Measurements from ENCODE around the gene PLEKHA5. TPM values are rescaled to one million over a fixed set of nuclear protein-coding genes. Genes with fewer than 3 reads are reported as not detected.

The PLEKHA5 gene
- total and polyA plus RNA-seq, 2 of the 4 experiments (the other 2 are of a cell fraction), result 5.3 to 12.2 TPM

DNA sequence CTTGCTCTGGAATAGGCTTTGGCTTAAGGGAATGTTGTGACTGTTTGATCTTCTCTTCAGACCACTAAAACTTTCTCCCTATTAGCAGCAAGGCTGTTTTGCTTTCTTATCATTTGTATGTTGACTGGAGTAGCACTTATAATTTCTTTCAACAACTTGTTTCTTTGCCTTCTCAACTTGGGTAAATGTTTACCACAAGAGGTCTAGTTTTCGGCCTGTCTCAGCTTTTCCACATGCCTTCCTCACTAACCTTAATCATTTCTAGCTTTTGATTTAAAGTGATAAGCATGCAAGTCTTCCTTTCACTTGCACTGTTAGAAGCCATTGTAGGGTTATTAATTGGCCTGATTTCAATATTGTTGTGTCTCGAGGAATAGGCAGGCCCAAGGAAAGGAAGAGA lies 183.1 kb downstream of the PLEKHA5 start:
- WGBS, 2 experiments (ENCODE audit: extremely low coverage in 2 of 2, insufficient read length in 1 of 2), result no CpG with 5 or more reads among the region's 2 CpGs
- Histone ChIP-seq H4K20me1 (ENCODE audit: insufficient read depth, low read length) (no peaks in the 10 kb centered on the region), H3K9ac (ENCODE audit: low read depth, low read length) (no peak overlapping the region), H3K27me3 (ENCODE audit: control insufficient read depth, insufficient read depth, low read length) (no peaks in the 10 kb centered on the region), H3K9me1 (ENCODE audit: insufficient read depth, low read length) (no peaks in the 10 kb centered on the region), H3K27ac (ENCODE audit: insufficient read depth, low read length) (no peak overlapping the region), H3K4me2 (ENCODE audit: low read depth, low read length) (no peak overlapping the region), H4K8ac (ENCODE audit: low read depth in 2 of 2, low read length in 2 of 2) (no peak overlapping the region), H3K23ac (ENCODE audit: low read depth, low read length) (no peak overlapping the region), H4K5ac (ENCODE audit: low read depth, low read length) (no peak overlapping the region), H2AK9ac (replicated peaks; ENCODE audit: low read depth, low read length, poor library complexity) (no peak overlapping the region), H2BK20ac (ENCODE audit: low read depth, low read length) (no peak overlapping the region), H2BK120ac (ENCODE audit: low read depth, low read length) (no peak overlapping the region), H4K91ac (ENCODE audit: insufficient read depth, low read depth, low read length) (no peak overlapping the region), H2BK15ac (ENCODE audit: low read depth, low read length) (no peak overlapping the region), H3K56ac (ENCODE audit: extremely low read depth, insufficient read depth, low read length) (no peak overlapping the region), H2AK5ac (ENCODE audit: low read depth, low read length) (no peak overlapping the region), H3K4me3 (ENCODE audit: insufficient read depth, low read depth, low read length) (no peak overlapping the region), H3K14ac (replicated peaks; ENCODE audit: low read depth, low read length) (no peak overlapping the region), H3K79me1 (ENCODE audit: low read depth in 1 of 2, low read length in 2 of 2) (0 out of 4 replicates have a peak, but pooled peaks cover 0 to 2% of the 10 kb centered on the region in 2 experiments), H2BK5ac (ENCODE audit: low read depth, low read length, poor library complexity, severe bottlenecking) (no peak overlapping the region), H2AFZ (replicated peaks; ENCODE audit: low read length, poor library complexity) (no peak overlapping the region), H3K18ac (ENCODE audit: low read depth, low read length) (no peak overlapping the region), H3K9me3 (ENCODE audit: control insufficient read depth, insufficient read depth, low read length) (no peaks in the 10 kb centered on the region), H3K36me3 (ENCODE audit: control insufficient read depth, insufficient read depth, low read length) (no peaks in the 10 kb centered on the region), H3K4me1 (ENCODE audit: control insufficient read depth, insufficient read depth, low read length) (peaks cover 2% of the 10 kb centered on the region; the same call in 1 of the 2 replicates), H3K4ac (ENCODE audit: low read depth, low read length) (no peak overlapping the region)
- TF ChIP-seq RAD21 (IDR thresholded peaks at IDR 0.05; ENCODE audit: low read length), result no peak
- no peak for TF ChIP-seq RFX5 (IDR thresholded peaks at IDR 0.05; ENCODE audit: low read depth, low read length)
- TF ChIP-seq, protein P1, sequence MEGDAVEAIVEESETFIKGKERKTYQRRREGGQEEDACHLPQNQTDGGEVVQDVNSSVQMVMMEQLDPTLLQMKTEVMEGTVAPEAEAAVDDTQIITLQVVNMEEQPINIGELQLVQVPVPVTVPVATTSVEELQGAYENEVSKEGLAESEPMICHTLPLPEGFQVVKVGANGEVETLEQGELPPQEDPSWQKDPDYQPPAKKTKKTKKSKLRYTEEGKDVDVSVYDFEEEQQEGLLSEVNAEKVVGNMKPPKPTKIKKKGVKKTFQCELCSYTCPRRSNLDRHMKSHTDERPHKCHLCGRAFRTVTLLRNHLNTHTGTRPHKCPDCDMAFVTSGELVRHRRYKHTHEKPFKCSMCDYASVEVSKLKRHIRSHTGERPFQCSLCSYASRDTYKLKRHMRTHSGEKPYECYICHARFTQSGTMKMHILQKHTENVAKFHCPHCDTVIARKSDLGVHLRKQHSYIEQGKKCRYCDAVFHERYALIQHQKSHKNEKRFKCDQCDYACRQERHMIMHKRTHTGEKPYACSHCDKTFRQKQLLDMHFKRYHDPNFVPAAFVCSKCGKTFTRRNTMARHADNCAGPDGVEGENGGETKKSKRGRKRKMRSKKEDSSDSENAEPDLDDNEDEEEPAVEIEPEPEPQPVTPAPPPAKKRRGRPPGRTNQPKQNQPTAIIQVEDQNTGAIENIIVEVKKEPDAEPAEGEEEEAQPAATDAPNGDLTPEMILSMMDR (conservative IDR thresholded peaks at IDR 0.05; ENCODE audit: low read depth, low read length), result no peak
- TF ChIP-seq RCOR1 (IDR thresholded peaks at IDR 0.05; ENCODE audit: insufficient replicate concordance, low read length), result no peak
- no peak for TF ChIP-seq CHD1 (IDR thresholded peaks at IDR 0.05; ENCODE audit: low read depth, low read length)
- CTCF ChIA-PET, result no interaction called here
- DNase-seq, result no peak
- BruUV-seq (replicated peaks), result no TSS peak
- intact Hi-C loops (cut with micrococcal nuclease) (no loop called here), in situ Hi-C loops (cut with MboI; ENCODE audit: low sequenced_read_pairs) (no loop called here), dilution Hi-C loops (cut with HindIII; ENCODE audit: low sequenced_read_pairs, unreplicated experiment) (no loop called here)
- ATAC-seq (ENCODE audit: low read depth), result no peak
- POLR2A ChIA-PET (ENCODE audit: unreplicated experiment), result no interaction called here

Measured in IMR-90 (cell line).